HG03460 (cell line): ENCODE measurements around the gene DAG1.

ENCODE experiments used
- ATAC-seq: cut with Tn5 transposase; IDR thresholded peaks from one replicate; pipeline ENCODE4 v1.9.1; 2021; ENCODE audit not compliant: unreplicated experiment

Gene DAG1

DNA sequence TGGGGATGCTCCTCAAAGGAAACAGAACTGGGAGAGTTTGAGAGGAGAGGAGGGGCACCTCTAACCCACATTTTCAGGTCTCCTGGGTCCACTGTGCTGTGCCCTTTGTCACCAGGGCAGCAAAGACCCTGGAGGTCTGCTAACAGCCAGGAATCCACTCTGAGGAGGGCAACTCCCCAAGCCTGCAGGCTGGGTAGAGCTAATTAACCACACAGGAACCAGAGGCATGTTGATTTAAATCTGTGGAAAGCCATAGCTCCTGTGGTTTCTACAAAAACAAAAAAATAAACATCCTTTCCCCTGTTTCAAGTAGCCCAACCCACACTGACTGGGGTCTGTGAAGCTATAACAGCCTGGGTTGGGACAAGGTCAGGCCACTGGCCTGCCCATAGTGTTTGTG lies 82.0 kb downstream of the DAG1 start:
- ATAC-seq: no peak

DNA sequence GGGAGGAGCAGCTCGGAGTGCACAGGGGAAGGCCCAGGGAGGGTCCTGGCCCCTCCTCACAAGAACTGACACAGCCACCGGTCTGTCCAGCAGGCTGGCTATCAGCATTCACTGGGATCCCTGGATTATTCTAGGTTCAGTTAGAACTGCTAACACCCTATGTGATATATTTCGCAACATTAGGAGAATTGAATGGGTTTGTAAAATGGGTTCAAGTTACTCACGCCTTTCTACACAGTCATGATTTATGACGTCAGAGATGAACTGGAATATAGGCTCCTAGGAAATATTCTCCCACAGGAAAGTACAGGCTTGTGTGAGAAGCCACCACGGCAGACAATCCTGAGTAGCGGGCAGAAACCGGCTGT lies 83.2 kb downstream of the DAG1 start:
- ATAC-seq: no peak

DNA sequence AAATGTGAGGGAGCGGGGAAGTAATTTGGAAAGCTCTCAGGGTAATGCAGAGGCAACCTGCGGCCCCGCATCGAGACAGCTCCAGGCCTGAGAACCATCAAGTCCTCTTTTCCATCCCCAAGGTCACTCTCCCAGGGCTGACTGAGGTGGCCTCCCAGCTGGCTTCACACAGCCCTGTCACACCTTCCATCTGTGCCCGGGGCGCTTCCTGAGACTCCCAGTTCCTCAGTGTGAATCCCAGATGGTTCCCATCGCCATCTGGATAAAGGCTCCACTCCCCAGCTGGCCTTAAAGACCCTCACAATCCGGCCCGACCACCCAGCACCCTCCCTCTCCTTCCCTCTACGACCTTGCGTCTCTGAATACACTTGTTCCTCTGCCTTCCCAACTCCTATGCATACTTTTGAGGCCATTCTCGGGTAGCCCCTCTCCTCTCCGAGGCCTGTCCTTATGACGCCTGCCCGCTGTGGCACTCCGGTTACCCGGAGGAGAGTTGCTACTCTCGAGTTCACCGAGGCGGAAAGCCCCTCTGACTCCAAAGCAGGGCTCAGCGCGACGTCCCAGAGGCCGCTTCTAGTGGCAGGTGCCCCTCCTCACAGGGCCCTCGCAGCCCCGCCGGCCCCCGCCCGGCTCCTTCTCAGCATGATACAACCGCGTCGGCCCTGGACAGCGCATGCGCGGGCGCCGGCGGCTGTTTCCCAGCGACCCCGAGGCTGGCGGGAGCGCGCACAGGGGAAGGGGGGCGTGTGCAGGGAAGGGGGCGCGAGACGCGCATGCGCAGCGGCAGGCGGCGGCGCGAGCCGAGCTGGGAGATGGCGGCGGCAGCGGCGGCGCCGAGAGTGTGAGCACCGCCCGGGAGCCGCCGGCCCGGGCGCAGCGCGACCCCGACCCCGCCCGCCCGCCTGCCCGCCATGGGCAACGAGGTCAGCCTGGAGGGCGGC lies 83.9 kb downstream of the DAG1 start, which contains the start of gene BSN:
Gene BSN (plus strand): TSS at position 786 of the 941 bp plus-strand sequence. CDS start 126 bp downstream, at position 912.
- peak; percentile 83 for ATAC-seq

DNA sequence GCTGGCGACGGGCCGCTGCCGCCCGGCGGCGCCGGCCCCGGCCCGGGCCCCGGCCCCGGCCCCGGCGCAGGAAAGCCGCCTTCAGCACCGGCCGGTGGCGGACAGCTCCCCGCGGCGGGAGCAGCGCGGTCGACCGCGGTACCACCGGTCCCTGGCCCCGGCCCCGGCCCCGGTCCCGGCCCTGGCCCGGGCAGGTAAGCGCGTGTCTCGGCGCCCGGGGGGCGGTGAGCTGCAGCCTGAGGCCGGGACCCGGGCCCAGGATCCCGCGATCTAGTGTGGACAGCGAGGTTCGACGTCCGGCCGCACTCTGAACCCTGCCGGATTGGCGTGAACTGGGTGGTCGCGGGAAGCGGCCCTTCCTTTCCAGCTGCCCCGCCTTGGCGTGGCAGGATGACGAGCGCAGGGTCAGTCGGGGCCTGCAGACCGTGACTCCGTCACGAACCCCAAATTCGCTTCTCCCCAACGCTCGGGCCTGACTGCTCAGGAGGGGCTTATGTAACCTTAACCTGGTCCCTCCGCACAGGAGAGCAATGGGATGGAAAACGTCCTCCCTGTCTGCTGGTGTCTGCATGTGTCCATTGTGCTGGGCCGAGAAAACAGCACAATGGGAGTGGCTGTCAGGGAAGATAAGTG lies 84.7 kb downstream of the DAG1 start:
- ATAC-seq: peak; percentile 40

DNA sequence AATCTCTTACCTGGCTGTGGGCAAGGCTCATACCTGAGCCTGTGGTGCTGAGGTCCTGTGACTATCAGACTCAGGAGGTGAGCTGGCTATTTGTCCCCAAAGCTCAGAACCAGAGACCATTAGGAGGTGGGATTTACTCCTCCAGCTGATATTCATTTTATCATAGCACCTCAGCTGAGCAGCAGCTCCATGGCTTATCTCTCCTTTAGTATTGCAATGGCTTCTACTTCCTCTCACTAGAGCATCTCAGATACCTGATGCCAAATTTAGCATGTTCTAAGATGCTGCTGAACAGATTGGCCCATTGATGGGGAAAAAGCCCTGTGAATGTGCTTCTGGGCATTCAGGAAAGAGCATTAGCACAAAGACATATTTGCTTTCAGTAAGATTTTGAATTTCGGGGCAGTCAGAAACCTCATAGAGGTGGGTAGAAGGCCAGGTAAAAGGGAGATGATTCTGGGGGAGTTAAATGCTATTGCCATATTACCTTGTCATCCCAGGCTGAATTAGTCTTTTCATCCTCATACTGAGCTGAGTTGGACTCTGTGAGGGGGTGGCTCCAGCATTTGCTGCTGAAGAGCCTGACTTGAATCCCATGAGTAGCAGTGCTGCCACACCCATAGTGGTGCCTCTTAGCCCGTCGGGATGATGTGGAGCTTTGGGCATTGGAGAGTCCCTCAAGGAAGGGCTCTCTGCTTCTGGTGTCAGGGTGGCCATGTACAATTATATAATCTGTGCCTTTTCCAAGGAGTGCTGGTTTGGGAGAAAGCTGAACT lies 86.6 kb downstream of the DAG1 start:
- ATAC-seq: no peak

DNA sequence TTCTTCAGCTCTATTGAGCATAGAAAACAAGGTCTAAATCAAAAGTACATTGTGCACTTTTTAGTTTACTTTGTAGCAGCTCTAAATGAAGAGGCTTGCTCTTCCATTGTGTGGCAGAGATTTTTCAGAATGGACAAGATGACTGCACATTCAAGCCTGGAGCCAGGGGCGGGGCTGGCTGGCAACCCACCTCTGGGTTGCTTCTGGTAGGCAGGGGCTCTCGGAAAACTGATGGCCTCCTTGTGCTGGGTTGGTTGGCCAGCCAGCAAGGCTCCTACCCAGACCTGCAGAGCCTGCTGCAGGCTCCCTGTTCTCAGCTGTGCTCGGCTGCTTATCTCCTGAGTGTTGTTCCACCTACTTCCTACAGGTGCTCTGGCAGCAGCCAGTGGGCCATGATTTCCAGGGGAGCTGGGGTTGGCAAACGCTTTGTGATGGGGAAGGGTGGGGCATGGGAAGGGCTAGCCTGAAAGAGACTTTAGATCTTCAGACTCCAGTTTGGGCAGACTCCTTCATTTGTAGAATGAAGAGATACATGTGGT lies 93.0 kb downstream of the DAG1 start:
- no peak for ATAC-seq

DNA sequence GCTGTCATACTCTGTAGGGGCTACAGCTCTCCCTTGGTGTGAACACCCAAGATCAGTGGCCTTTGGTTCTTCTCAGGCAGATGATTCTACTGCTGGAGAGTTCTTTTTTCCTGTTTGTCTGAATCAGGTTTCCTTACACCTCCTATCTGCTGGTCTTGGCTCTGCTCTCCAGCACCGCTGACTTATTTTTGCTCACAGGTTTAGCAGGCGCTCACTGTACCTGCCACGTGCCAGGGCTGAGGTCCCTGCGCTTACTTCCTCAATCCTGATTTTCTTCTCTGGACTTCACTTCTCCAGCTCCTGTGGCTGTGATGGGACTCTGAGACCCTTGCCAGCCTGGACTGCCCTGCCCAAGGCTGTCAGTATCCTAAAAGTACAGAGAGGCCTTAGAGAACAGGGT lies 93.7 kb downstream of the DAG1 start:
- ATAC-seq: no peak

DNA sequence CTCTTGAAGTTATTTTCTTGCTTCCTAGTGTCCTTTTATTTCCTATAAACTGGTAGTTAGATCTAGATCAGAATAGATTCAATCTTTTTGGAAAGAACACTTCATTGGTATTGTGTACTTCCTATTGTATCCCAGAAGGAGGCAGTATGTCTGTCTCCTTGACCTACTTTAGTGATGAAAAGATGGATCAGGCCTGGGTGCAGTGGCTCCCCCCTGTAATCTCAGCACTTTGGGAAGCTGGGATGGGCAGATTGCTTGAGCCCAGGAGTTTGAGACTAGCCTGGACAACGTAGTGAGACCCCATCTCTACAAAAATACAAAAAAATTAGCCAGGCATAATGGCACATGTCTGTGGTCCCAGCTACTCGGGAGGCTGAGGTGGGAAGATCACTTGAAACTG lies 96.2 kb downstream of the DAG1 start:
- no peak for ATAC-seq

DNA sequence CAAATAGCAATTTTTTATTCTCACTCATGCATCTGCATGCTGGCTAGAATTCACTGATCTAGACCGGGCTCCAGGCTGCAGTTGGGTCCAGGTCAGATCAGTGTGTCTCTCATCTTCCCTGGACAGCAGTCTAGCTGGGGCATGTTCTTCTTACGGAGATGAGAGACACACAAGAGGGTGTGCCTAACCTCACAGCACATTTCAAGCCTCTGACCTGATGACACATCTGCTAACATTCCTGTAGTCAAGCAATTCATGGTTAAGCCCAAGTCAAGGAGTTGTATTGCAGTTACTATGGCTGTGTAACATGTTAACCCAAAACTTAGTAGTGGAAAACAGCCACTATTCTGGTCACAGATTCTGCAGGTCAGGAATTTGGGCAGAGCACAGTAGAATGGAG lies 97.3 kb downstream of the DAG1 start:
- no peak for ATAC-seq

DNA sequence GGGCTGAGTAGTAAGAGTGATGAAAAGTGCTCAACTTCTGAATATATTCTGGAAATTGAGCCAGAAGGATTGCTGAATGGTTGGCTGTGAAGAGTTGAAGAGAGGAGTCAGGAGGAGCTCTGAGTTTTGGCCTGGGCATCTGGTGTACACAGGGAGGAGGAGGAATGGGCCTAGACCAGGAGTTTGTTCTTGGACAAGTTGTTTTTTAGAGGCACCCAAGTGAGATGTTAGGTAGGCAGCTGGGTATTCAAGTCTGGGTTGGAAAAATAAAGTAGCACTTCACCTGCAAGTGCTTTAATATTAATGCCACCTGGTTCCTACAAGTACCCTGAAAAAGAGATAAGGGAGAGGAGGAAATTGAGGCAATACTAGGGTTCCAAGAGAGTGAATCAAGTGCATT lies 98.9 kb downstream of the DAG1 start:
- ATAC-seq: no peak

DNA sequence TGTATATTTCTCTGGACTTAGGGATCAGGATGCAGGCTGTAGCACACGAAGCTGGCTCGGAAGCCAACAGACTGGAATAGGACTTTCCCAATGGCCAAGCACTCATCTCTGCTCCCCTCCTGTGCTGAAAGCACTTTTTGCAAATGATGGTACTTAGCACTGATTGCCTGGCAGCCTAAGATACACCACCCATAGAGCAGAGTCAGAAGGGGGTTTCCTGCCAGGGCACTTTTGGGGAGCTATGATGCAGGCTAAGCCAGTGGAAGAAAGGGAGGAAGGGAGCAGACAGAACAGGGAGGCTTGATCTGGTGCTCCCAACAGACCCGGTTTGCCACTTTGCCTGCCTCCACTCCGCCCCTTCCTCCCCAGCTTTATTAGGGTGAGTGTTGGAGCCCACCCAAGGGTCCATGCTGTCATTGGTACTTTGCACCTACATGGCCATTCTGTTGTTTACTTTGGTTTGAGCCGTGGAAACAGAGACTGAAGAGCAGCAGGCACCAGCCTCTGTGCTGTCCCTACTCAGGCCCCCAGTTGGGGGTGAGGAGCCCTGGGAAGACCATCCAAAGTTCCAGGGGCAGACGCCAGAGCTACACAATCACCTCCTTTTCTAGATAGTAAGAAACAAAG lies 100.1 kb downstream of the DAG1 start:
- no peak for ATAC-seq

DNA sequence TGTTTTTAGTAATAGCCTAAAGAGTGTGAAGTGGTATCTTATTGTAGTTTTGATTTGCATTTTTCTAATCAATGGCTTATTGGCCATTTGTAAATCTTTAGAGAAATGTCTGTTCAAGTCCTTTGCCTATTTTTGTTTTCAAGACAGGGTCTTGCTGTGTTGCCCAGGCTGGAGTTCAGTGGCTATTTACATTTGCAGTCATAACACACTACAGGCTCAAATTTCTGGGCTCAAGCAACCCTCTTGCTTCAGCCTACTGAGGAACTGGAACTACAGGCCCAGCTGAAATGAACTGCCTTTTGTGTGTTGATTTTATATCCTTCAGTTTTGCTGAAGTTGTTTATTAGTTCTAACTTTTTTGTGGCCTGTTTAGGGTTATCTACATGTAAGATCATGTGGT lies 112.1 kb downstream of the DAG1 start:
- ATAC-seq: no peak
